ENCODE results near the gene SDK1. TPM values are rescaled to one million over a fixed set of nuclear protein-coding genes. Genes with fewer than 3 reads are reported as not detected.

Gene SDK1
- total and polyA plus RNA-seq, 2 donors (not counting 3 experiments of a cell fraction or from before 2014, with no cell fraction given) = 1.6 to 3.9 TPM

DNA sequence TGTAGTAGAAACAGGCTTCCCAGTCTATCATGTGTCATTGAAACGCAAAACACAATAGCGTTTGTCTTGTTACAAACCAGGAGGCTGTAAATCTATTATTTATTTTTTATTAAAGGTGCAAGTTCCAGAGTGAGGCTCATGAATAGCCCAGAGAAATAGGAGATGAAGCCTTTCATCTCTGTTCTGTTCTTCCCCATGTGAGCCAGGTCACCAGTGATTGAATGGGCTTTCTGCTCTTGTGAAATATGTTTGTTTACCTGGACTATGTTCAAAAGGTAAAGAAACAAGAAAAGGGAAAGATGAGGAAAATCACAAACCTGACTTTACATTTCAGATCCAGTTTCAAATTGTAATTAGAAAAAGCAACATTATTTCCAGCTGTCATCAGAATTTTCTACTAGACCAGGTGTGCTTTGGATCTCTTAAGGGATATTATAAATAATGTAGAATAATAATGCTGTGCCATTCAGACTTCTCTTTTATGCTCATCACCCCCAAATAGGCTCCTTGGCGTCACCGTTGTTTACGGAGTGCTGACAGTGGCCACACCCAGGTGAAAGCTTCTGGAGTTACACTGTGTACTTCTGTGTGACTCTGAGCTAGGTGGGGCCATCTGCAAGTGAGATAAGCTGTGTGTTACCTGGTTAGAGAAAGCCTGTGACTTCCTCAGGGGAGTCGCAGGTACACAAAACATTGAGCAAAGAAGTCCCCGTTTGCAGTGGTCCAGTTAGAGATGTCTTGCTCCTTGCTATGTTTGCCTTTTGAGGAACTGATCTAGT is 274.9 kb downstream of the SDK1 start:
- H4K20me1 ChIP-seq (replicated peaks; ENCODE audit: control insufficient read depth, extremely low read depth, insufficient read depth, low read length) = no peaks in the 10 kb centered on the region
- TF ChIP-seq FOS (IDR thresholded peaks at IDR 0.05; ENCODE audit: borderline replicate concordance, insufficient read depth, low read length) (no peak), POLR2AphosphoS5 (IDR thresholded peaks at IDR 0.05; ENCODE audit: insufficient read depth, low read depth, low read length) (no peak), JUN (IDR thresholded peaks at IDR 0.05; ENCODE audit: borderline replicate concordance, insufficient read depth, insufficient read length, low read depth) (no peak)
- TF ChIP-seq, protein P1, sequence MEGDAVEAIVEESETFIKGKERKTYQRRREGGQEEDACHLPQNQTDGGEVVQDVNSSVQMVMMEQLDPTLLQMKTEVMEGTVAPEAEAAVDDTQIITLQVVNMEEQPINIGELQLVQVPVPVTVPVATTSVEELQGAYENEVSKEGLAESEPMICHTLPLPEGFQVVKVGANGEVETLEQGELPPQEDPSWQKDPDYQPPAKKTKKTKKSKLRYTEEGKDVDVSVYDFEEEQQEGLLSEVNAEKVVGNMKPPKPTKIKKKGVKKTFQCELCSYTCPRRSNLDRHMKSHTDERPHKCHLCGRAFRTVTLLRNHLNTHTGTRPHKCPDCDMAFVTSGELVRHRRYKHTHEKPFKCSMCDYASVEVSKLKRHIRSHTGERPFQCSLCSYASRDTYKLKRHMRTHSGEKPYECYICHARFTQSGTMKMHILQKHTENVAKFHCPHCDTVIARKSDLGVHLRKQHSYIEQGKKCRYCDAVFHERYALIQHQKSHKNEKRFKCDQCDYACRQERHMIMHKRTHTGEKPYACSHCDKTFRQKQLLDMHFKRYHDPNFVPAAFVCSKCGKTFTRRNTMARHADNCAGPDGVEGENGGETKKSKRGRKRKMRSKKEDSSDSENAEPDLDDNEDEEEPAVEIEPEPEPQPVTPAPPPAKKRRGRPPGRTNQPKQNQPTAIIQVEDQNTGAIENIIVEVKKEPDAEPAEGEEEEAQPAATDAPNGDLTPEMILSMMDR (IDR thresholded peaks at IDR 0.05; ENCODE audit: extremely low read depth in 1 of 2, insufficient read depth in 1 of 2, low read depth in 1 of 2, low read length in 2 of 2) = no peak
- no peaks in the 10 kb centered on the region for H3K9me1 ChIP-seq (replicated peaks; ENCODE audit: control insufficient read depth, extremely low read depth, insufficient read depth, low read length)
- no peak overlapping the region for H3K4me2 ChIP-seq (ENCODE audit: insufficient read depth, low read length)
- no peak overlapping the region for H3K27ac ChIP-seq (ENCODE audit: insufficient read depth, low read depth, low read length)
- no peak overlapping the region for H3K9ac ChIP-seq (replicated peaks; ENCODE audit: extremely low read depth, insufficient read depth, low read length)
- no peak overlapping the region for H2AFZ ChIP-seq (ENCODE audit: low read depth, low read length)
- no peaks in the 10 kb centered on the region for H3K27me3 ChIP-seq (ENCODE audit: control insufficient read depth in 2 of 2, insufficient read depth in 2 of 2, low read length in 2 of 2)
- no peaks in the 10 kb centered on the region for H3K36me3 ChIP-seq (ENCODE audit: control insufficient read depth in 2 of 2, extremely low read depth in 1 of 2, insufficient read depth in 2 of 2, low read length in 2 of 2)
- BruUV-seq (replicated peaks) = no TSS peak
- FAIRE-seq (no peak), DNase-seq (ENCODE audit: low read depth, low spot score) (no peak)
- no peaks in the 10 kb centered on the region for H3K4me1 ChIP-seq (ENCODE audit: control insufficient read depth, extremely low read depth, insufficient read depth, low read length)
- POLR2A ChIA-PET = no interaction called here
- H3K4me3 ChIP-seq (replicated peaks in 1 of 3; ENCODE audit: insufficient read depth in 1 of 3, low read depth in 1 of 3, low read length in 3 of 3) = no peak overlapping the region
- intact Hi-C loops (cut with micrococcal nuclease) = no loop called here
- H3K79me2 ChIP-seq (ENCODE audit: control insufficient read depth, insufficient read depth, low read length) = no peaks in the 10 kb centered on the region
- H3K9me3 ChIP-seq (replicated peaks; ENCODE audit: control insufficient read depth, insufficient read depth, low read length) = no peaks in the 10 kb centered on the region
- dilution Hi-C loops (cut with MboI; ENCODE audit: extremely low pct_ligation_motif_present, low sequenced_read_pairs) = no loop called here
- CTCF ChIA-PET = no interaction called here

DNA sequence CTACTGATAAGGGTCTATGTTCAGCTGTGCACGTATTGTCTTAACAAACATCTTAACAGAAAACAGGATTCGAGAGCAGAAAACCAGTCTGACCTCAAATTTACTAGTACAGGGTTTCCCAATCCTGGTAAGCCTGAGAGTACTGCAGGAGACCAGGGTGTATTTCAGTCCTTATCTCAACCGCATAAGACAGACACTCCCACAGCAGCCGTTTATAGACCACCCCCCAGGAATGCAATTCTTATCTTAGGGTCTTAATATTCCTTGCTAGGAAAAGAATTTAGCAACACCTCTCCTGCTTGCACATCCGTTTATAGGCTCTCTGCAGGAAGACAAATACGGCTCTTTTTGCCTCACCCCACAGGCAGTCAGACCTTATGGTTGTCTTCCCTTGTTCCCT is 277.3 kb downstream of the SDK1 start:
- DNase-seq (ENCODE audit: low read depth, low spot score) (no peak), FAIRE-seq (no peak)
- Histone ChIP-seq H3K4me3 (replicated peaks in 1 of 3; ENCODE audit: insufficient read depth in 1 of 3, low read depth in 1 of 3, low read length in 3 of 3) (no peak overlapping the region), H3K27ac (ENCODE audit: insufficient read depth, low read depth, low read length) (no peak overlapping the region), H3K9me1 (replicated peaks; ENCODE audit: control insufficient read depth, extremely low read depth, insufficient read depth, low read length) (no peaks in the 10 kb centered on the region), H3K4me1 (ENCODE audit: control insufficient read depth, extremely low read depth, insufficient read depth, low read length) (no peaks in the 10 kb centered on the region), H3K9ac (replicated peaks; ENCODE audit: extremely low read depth, insufficient read depth, low read length) (no peak overlapping the region), H4K20me1 (replicated peaks; ENCODE audit: control insufficient read depth, extremely low read depth, insufficient read depth, low read length) (no peaks in the 10 kb centered on the region), H3K4me2 (ENCODE audit: insufficient read depth, low read length) (no peak overlapping the region), H3K27me3 (ENCODE audit: control insufficient read depth in 2 of 2, insufficient read depth in 2 of 2, low read length in 2 of 2) (no peaks in the 10 kb centered on the region), H3K79me2 (ENCODE audit: control insufficient read depth, insufficient read depth, low read length) (no peaks in the 10 kb centered on the region), H3K36me3 (ENCODE audit: control insufficient read depth in 2 of 2, extremely low read depth in 1 of 2, insufficient read depth in 2 of 2, low read length in 2 of 2) (no peaks in the 10 kb centered on the region), H2AFZ (ENCODE audit: low read depth, low read length) (no peak overlapping the region), H3K9me3 (replicated peaks; ENCODE audit: control insufficient read depth, insufficient read depth, low read length) (no peaks in the 10 kb centered on the region)
- TF ChIP-seq, protein P2, sequence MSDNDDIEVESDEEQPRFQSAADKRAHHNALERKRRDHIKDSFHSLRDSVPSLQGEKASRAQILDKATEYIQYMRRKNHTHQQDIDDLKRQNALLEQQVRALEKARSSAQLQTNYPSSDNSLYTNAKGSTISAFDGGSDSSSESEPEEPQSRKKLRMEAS (IDR thresholded peaks at IDR 0.05; ENCODE audit: insufficient read depth, insufficient read length) = no peak
- TF ChIP-seq, protein P1 (IDR thresholded peaks at IDR 0.05; ENCODE audit: extremely low read depth in 1 of 2, insufficient read depth in 1 of 2, low read depth in 1 of 2, low read length in 2 of 2) = no peak
- TF ChIP-seq POLR2A (IDR thresholded peaks at IDR 0.05; ENCODE audit: low read depth, low read length) (no peak), JUN (IDR thresholded peaks at IDR 0.05; ENCODE audit: borderline replicate concordance, insufficient read depth, insufficient read length, low read depth) (no peak), EZH2 (IDR thresholded peaks at IDR 0.05; ENCODE audit: borderline replicate concordance, low read depth, low read length, severe bottlenecking) (no peak), MYC (IDR thresholded peaks at IDR 0.05; ENCODE audit: low read depth, low read length) (no peak), FOS (IDR thresholded peaks at IDR 0.05; ENCODE audit: borderline replicate concordance, insufficient read depth, low read length) (no peak), POLR2AphosphoS5 (IDR thresholded peaks at IDR 0.05; ENCODE audit: insufficient read depth, low read depth, low read length) (no peak), GATA2 (IDR thresholded peaks at IDR 0.05; ENCODE audit: insufficient read depth, insufficient read length, low read depth, low read length) (no peak)
- intact Hi-C loops (cut with micrococcal nuclease) = no loop called here
- ChIA-PET POLR2A (no interaction called here), CTCF (no interaction called here)
- no TSS peak for BruUV-seq (replicated peaks)
- dilution Hi-C loops (cut with MboI; ENCODE audit: extremely low pct_ligation_motif_present, low sequenced_read_pairs) = no loop called here

All from endothelial cell of umbilical vein (primary cell).